Stimulated activated naive CD8-positive, alpha-beta T cell treated with anti-CD3 and anti-CD28 coated beads, Interleukin-15, Interleukin-2, amounts not matched to agents 100 ng/mL and 50 ng/mL, for 24 hours (primary cell): ENCODE results near the gene HDAC2.
A peak's percentile ranks its signal among the peaks of the same experiment; 100 is the strongest.
"Not testable (repeated sequence)": the region's sequence is repeated elsewhere in the genome, so short reads cannot be mapped to it uniquely, and the experiment has no call there.

Experiments
- H3K27ac Mint-ChIP-seq: one replicate; pipeline ENCODE4 v1.8.0; 2021; ENCODE audit warnings: mild to moderate bottlenecking, mixed read lengths
- H3K27me3 Mint-ChIP-seq: one replicate; pipeline ENCODE4 v1.8.0; 2021; ENCODE audit warnings: mixed read lengths
- H3K36me3 Mint-ChIP-seq: one replicate; pipeline ENCODE4 v1.8.0; 2021; ENCODE audit warnings: low read depth, mixed read lengths
- H3K4me1 Mint-ChIP-seq: one replicate; pipeline ENCODE4 v1.8.0; 2021; ENCODE audit warnings: low read depth, mixed read lengths
- H3K4me3 Mint-ChIP-seq: one replicate; pipeline ENCODE4 v1.8.0; 2021; ENCODE audit warnings: mild to moderate bottlenecking, mixed read lengths
- H3K9me3 Mint-ChIP-seq: one replicate; pipeline ENCODE4 v1.8.0; 2021; ENCODE audit warnings: mixed read lengths

Gene HDAC2

GRCh38 chr6:113989675-113990074, 18.7 kb upstream of the HDAC2 start:
- Mint-ChIP-seq H3K27me3 (peaks cover 6% of the 10 kb centered on the region), H3K36me3 (no peaks in the 10 kb centered on the region), H3K4me1 (no peaks in the 10 kb centered on the region), H3K27ac (no peak overlapping the region), H3K9me3 (peaks cover 3% of the 10 kb centered on the region), H3K4me3 (no peak overlapping the region)

- H3K9me3 Mint-ChIP-seq, H3K4me1 Mint-ChIP-seq, H3K4me3 Mint-ChIP-seq, H3K36me3 Mint-ChIP-seq, H3K27ac Mint-ChIP-seq, H3K27me3 Mint-ChIP-seq: not testable (repeated sequence)
These were observed 11.7 kb upstream of the HDAC2 start for GRCh38 chr6:113982675-113983074.

GRCh38 chr6:113982055-113982550, 11.2 kb upstream of the HDAC2 start:
- no peak overlapping the region for H3K27ac Mint-ChIP-seq
- H3K27me3 Mint-ChIP-seq = no peaks in the 10 kb centered on the region
- H3K9me3 Mint-ChIP-seq = no peaks in the 10 kb centered on the region
- H3K4me3 Mint-ChIP-seq = no peak overlapping the region
- H3K4me1 Mint-ChIP-seq = peaks cover 4% of the 10 kb centered on the region
- H3K36me3 Mint-ChIP-seq = no peaks in the 10 kb centered on the region

- no peak overlapping the region for H3K4me3 Mint-ChIP-seq
- no peak overlapping the region for H3K27ac Mint-ChIP-seq
- no peaks in the 10 kb centered on the region for H3K9me3 Mint-ChIP-seq
- no peaks in the 10 kb centered on the region for H3K27me3 Mint-ChIP-seq
- no peaks in the 10 kb centered on the region for H3K36me3 Mint-ChIP-seq
- peaks cover 4% of the 10 kb centered on the region for H3K4me1 Mint-ChIP-seq
These were observed 10.1 kb upstream of the HDAC2 start for GRCh38 chr6:113980937-113981554.

- Mint-ChIP-seq H3K4me3 (no peak overlapping the region), H3K27ac (no peak overlapping the region), H3K9me3 (no peaks in the 10 kb centered on the region), H3K27me3 (no peaks in the 10 kb centered on the region), H3K4me1 (peaks cover 4% of the 10 kb centered on the region), H3K36me3 (no peaks in the 10 kb centered on the region)
These were observed 9.0 kb upstream of the HDAC2 start for GRCh38 chr6:113979937-113980336.

GRCh38 chr6:113978084-113978675, 7.2 kb upstream of the HDAC2 start:
- Mint-ChIP-seq H3K27ac (no peak overlapping the region), H3K4me1 (peaks cover 4% of the 10 kb centered on the region), H3K36me3 (no peaks in the 10 kb centered on the region), H3K27me3 (no peaks in the 10 kb centered on the region), H3K4me3 (no peak overlapping the region), H3K9me3 (no peaks in the 10 kb centered on the region)

- H3K4me3 Mint-ChIP-seq = no peak overlapping the region
These were observed 5.9 kb upstream of the HDAC2 start for GRCh38 chr6:113976806-113977205.

GRCh38 chr6:113971741-113972140, 793 bp upstream of the HDAC2 start:
- H3K27ac Mint-ChIP-seq = peak overlapping the region; percentile 97
- H3K36me3 Mint-ChIP-seq = peaks cover 10% of the 10 kb centered on the region
- peak overlapping the region; percentile 98 for H3K4me3 Mint-ChIP-seq
- no peaks in the 10 kb centered on the region for H3K27me3 Mint-ChIP-seq
- H3K4me1 Mint-ChIP-seq = peaks cover 42% of the 10 kb centered on the region
- no peaks in the 10 kb centered on the region for H3K9me3 Mint-ChIP-seq

More at GRCh38 chr6:113976806-113977205, 5.9 kb upstream of the HDAC2 start:
- H3K9me3 Mint-ChIP-seq = no peaks in the 10 kb centered on the region
- no peaks in the 10 kb centered on the region for H3K27me3 Mint-ChIP-seq
- peaks cover 12% of the 10 kb centered on the region for H3K4me1 Mint-ChIP-seq
- H3K36me3 Mint-ChIP-seq = no peaks in the 10 kb centered on the region
- H3K27ac Mint-ChIP-seq = no peak overlapping the region

- H3K4me1 Mint-ChIP-seq = peaks cover 54% of the 10 kb centered on the region
- H3K9me3 Mint-ChIP-seq = no peaks in the 10 kb centered on the region
- peaks cover 11% of the 10 kb centered on the region for H3K36me3 Mint-ChIP-seq
- peak overlapping the region; percentile 98 for H3K4me3 Mint-ChIP-seq
- H3K27me3 Mint-ChIP-seq = no peaks in the 10 kb centered on the region
- H3K27ac Mint-ChIP-seq = peak overlapping the region; percentile 94
These were observed 802 bp downstream of the HDAC2 start for GRCh38 chr6:113969888-113970804.

- Mint-ChIP-seq H3K27ac (no peak overlapping the region), H3K9me3 (no peaks in the 10 kb centered on the region), H3K4me3 (peak overlapping the region; percentile 98), H3K4me1 (peaks cover 70% of the 10 kb centered on the region), H3K27me3 (no peaks in the 10 kb centered on the region), H3K36me3 (peaks cover 23% of the 10 kb centered on the region)
These were observed 2.5 kb downstream of the HDAC2 start for GRCh38 chr6:113968472-113968871.

GRCh38 chr6:113967777-113968176, 3.2 kb downstream of the HDAC2 start:
- Mint-ChIP-seq H3K27me3 (no peaks in the 10 kb centered on the region), H3K9me3 (no peaks in the 10 kb centered on the region), H3K27ac (no peak overlapping the region), H3K36me3 (peaks cover 23% of the 10 kb centered on the region), H3K4me1 (peaks cover 70% of the 10 kb centered on the region), H3K4me3 (peak overlapping the region; percentile 30)

GRCh38 chr6:113960795-113961194, 10.2 kb downstream of the HDAC2 start:
- Mint-ChIP-seq H3K4me3 (no peak overlapping the region), H3K4me1 (peaks cover 47% of the 10 kb centered on the region), H3K36me3 (peaks cover 45% of the 10 kb centered on the region), H3K27ac (no peak overlapping the region), H3K27me3 (no peaks in the 10 kb centered on the region), H3K9me3 (no peaks in the 10 kb centered on the region)

GRCh38 chr6:113959235-113959634, 11.7 kb downstream of the HDAC2 start:
- Mint-ChIP-seq H3K4me1 (peaks cover 31% of the 10 kb centered on the region), H3K4me3 (no peak overlapping the region), H3K27ac (no peak overlapping the region), H3K9me3 (no peaks in the 10 kb centered on the region), H3K36me3 (peaks cover 42% of the 10 kb centered on the region), H3K27me3 (no peaks in the 10 kb centered on the region)

GRCh38 chr6:113954653-113955052, 16.3 kb downstream of the HDAC2 start:
- Mint-ChIP-seq H3K9me3 (no peaks in the 10 kb centered on the region), H3K36me3 (peaks cover 67% of the 10 kb centered on the region), H3K4me1 (peaks cover under 1% of the 10 kb centered on the region), H3K4me3 (no peak overlapping the region), H3K27ac (no peak overlapping the region), H3K27me3 (no peaks in the 10 kb centered on the region)

GRCh38 chr6:113953346-113953745, 17.6 kb downstream of the HDAC2 start:
- Mint-ChIP-seq H3K4me1 (no peaks in the 10 kb centered on the region), H3K4me3 (no peak overlapping the region), H3K27ac (no peak overlapping the region), H3K9me3 (no peaks in the 10 kb centered on the region), H3K36me3 (peaks cover 70% of the 10 kb centered on the region), H3K27me3 (no peaks in the 10 kb centered on the region)
